HG02852 (cell line): Measurements from ENCODE around the gene ARL14EPL.
"Not testable (repeated sequence)": the region's sequence is repeated elsewhere in the genome, so short reads cannot be mapped to it uniquely, and the experiment has no call there.

Source experiments
- ATAC-seq: cut with Tn5 transposase; IDR thresholded peaks from one replicate; pipeline ENCODE4 v1.9.1; 2021; ENCODE audit warnings: mild to moderate bottlenecking, moderate library complexity; ENCODE audit not compliant: unreplicated experiment

The ARL14EPL gene

GRCh38 chr5:116046261-116046660, 14.0 kb downstream of the ARL14EPL start:
- ATAC-seq: no peak

GRCh38 chr5:116046823-116047222, 14.6 kb downstream of the ARL14EPL start:
- ATAC-seq: no peak

GRCh38 chr5:116058346-116058936, 26.2 kb downstream of the ARL14EPL start:
- ATAC-seq: no peak

GRCh38 chr5:116062352-116062751, 30.1 kb downstream of the ARL14EPL start:
- ATAC-seq: no peak

DNA sequence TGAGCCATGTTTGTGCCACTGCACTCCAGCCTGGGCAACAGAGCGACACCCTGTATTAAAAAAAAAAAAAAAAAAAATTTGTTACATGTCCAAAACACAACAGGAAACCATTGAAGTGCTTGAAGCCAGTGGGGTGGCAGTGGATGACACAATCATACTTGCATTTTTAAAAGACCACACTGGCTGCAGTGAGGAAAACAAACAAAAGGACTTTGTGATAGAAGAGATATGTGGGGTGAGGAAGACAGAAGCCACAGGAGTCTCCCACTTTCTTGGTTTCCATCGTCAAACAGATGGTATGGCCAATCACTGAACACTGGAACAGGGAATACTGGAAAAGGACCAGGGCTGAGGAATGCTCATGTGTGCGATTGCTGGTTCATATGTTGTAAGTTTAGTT, 31.7 kb downstream of the ARL14EPL start:
- ATAC-seq: no peak

- ATAC-seq: peak; percentile 62
Measured at GRCh38 chr5:116068028-116068632, 35.9 kb downstream of the ARL14EPL start.

DNA sequence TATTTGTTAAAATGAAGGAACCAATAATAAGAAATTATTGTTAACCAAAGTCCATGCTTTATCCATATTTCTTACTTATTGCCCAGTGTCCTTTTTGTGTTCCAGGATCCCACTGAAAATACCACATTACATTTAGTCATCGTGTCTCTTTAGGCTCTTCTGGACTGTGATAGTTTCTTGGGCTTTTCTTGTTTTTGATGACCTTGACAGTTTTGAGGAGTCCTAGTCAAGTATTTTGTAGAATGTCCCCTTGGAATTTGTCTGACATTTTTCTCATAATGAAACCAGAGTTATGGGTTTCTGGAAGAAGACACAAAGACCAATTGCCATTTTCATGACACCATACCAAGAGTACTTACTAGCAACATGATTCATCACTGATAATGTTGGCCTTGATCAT, 38.9 kb downstream of the ARL14EPL start:
- ATAC-seq: no peak

GRCh38 chr5:116075191-116075831, 43.0 kb downstream of the ARL14EPL start:
- no peak for ATAC-seq

- ATAC-seq: peak; percentile 99
Measured at GRCh38 chr5:116076496-116076895, 44.2 kb downstream of the ARL14EPL start.

DNA sequence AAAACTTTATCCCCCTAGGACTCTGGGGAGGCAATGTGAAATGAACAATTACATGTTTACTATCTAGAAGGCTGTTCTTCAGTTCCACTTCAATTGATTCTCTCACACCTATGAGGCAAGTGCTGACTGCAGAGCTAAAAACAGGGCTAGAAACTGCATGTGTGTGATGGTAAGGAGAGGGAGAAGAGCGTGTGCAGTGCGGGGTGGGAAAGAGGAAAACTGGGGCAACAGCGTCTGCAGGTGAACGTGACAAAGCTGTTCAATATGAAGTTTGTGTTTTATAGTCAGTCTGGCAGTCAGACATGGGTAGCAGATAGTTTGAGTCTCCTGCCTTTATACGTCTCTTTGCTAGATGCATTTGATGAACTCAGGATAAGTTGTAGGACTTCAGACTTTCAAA, 45.9 kb downstream of the ARL14EPL start:
- ATAC-seq: no peak

DNA sequence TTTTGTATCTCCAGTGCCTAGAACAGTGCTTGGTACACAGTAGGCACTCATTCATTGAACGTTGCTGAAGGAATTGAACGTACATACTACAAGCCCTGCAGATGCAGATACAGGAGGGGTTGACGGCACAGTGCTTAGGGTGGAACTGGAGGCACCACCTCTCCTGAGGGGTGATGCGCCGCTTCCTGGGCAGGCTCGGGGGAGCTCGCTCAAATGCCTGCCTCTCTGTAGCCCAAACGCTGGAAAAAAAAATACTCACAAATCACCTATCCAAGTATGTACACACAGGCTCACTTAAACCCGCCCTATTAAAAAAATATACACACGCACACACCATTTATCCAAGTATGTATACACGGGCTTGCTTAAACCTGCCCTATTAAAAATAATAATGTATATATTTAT, 52.0 kb downstream of the ARL14EPL start:
- ATAC-seq: peak; percentile 34

DNA sequence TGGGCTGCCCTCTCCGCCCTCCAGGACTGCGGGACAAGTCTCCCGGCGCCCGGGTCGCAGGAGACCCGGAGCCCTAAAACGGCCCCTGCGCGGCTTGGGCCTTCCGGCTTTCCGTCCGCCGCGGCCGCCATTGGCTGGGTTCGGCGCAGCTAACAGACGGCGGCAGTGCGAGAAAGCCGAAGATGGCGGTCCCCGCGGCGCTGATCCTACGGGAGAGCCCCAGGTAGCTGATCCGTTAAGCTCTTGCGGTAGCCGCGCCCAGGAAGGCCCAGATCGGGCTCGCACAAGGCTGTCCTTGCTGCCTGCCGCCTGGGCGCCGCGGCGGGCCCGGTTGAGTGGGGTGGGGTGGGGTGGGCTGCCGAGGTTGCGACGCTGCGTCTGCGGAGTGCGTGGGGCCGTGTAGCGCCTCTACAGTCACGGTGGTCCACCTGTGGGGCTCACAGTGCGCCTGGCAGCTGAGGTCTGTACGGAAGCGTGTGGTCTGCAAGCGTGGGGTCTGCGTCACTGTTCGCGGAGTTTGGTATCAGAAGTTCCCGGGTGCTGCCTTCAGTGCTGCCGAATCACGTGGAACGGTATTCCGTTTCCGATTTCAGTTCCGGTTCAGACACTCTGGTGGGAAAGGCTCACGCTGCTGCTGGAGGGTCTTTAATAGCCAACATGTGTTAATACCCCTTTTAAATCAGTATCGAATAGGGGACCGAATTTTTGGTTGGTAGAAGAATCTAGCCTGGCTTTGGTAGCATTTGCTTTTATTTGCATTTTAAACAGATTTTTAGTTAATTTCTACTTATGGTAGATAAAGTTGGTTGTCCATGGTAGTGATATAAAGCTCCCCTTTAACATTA, 52.8 kb downstream of the ARL14EPL start, which contains the start of gene COMMD10:
TSS of gene COMMD10 (plus strand) at position 155 of the 845 bp plus-strand sequence.
- ATAC-seq: peak; percentile 90

DNA sequence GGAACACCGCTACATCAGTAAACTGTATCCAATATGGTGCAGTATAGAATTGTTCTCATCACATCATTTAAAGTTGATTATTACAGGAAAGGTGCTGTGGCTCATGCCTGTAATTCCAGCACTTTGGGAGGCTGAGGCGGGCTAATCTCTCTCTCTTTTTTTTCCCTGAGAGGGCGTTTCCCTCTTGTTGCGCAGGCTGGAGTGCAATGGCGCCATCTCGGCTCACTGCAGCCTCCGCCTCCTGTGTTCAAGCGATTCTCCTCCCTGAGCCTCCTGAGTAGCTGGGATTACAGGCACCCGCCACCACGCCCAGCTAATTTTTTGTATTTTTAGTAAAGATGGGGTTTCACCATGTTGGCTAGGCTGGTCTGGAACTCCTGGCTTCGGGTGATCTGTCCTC, 54.0 kb downstream of the ARL14EPL start:
- ATAC-seq: not testable (repeated sequence)

GRCh38 chr5:116088062-116088461, 55.8 kb downstream of the ARL14EPL start:
- ATAC-seq: no peak

DNA sequence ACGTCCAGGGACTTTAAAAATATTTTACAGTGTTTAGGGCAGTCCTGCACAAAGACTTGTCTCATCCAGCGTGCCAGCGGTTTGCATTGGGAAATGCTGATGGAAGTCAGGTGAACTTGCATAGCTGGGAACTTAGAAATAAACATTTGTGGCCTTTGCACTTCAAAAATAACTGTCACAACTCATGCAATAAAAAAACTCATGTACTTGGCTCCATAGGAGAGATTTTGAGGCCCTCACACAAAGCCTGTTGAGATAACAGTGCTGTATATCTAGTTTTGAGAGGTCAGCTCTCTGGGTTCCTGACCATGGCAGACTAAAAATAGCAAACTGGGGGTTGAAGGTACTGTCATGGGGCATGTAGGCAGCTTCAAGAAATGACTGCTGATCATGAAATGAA, 58.0 kb downstream of the ARL14EPL start:
- no peak for ATAC-seq

- ATAC-seq: no peak
Measured at GRCh38 chr5:116091416-116091815, 59.1 kb downstream of the ARL14EPL start.

DNA sequence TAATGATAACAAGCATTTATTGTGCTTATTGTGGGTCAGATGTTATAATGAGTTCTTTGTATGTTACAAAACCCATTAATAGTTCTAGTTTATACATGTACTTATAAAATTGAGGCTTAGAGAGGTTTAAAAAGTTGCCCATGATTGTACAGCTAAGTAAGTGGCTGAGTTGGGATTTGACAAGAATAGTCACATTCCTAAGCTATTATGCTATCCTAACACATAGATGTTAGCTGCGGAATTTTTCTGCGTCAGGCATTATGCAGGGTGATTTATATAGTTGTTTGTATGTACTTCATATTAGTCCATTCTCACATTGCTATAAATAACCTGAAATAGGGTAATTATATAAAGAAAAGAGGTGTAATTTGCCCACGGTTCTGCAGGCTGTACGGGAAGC, 65.0 kb downstream of the ARL14EPL start:
- ATAC-seq: no peak

DNA sequence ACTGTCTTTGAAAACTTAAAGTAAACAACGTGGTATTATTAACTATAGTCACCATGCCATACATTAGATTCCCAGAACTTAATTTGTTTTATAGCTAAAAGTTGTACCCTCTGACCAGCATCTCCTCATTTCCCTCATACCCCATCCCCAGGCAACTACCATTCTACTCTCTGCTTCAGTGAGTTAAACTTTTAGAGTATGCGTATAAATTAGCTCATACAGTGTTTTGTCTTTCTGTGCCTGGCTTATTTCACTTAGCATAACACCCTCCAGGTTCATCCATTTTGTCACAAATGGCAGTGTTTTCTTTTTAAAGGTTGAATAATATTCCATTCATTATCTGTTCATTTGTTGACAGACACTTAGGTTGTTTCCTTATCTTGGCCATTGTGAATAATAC, 66.7 kb downstream of the ARL14EPL start:
- ATAC-seq: no peak

DNA sequence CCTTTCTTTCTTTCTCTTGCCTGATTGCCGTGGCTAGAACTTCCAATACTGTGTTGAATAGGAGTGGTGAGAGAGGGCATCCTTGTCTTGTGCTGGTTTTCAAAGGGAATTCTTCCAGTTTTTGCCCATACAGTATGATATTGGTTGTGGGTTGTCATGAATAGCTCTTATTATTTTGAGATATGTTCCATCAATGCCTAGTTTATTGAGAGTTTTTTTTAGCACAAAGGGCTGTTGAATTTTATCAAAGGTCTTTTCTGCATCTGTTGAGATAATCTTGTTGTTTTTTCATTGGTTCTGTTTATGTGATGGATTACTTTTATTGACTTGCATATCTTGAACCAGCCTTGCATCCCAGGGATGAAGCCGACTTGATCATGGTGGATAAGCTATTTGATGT, 72.7 kb downstream of the ARL14EPL start:
- not testable (repeated sequence) for ATAC-seq
